Neuronal stem cell (in vitro differentiated cells): ENCODE results near the gene ZNF783.

Experiments
- DNase-seq: peaks from one replicate; pipeline ENCODE4 v3.0.0-alpha.2; 2013; ENCODE audit warnings: low spot score
- H2AFZ ChIP-seq: one replicate; pipeline ENCODE4 v1.6.1; 2013; ENCODE audit warnings: mild to moderate bottlenecking, low read length, inconsistent platforms
- H2AK5ac ChIP-seq: 2 replicates; pipeline ENCODE4 v1.6.1; 2013; ENCODE audit warnings: low read depth, mild to moderate bottlenecking, inconsistent platforms, low read length, moderate library complexity, mixed read lengths
- H2BK120ac ChIP-seq: 2 replicates; pipeline ENCODE4 v1.6.1; 2013; ENCODE audit warnings: low read depth, mild to moderate bottlenecking, inconsistent platforms, low read length, moderate library complexity, mixed read lengths
- H2BK12ac ChIP-seq: one replicate; pipeline ENCODE4 v1.6.1; 2013; ENCODE audit warnings: low read length, inconsistent platforms
- H2BK15ac ChIP-seq: 2 replicates; pipeline ENCODE4 v1.6.1; 2013; ENCODE audit warnings: mild to moderate bottlenecking, low read length, inconsistent platforms, mixed read lengths
- H2BK5ac ChIP-seq: one replicate; pipeline ENCODE4 v1.6.1; 2013; ENCODE audit warnings: inconsistent platforms, mild to moderate bottlenecking, low read length, moderate library complexity
- H3K14ac ChIP-seq: one replicate; pipeline ENCODE4 v1.6.1; 2013; ENCODE audit warnings: low read length, inconsistent platforms
- H3K18ac ChIP-seq: 2 replicates; pipeline ENCODE4 v1.6.1; 2013; ENCODE audit warnings: low read length, inconsistent platforms
- H3K23ac ChIP-seq: 2 replicates; pipeline ENCODE4 v1.6.1; 2013; ENCODE audit warnings: low read depth, mild to moderate bottlenecking, mixed read lengths, low read length, inconsistent platforms; ENCODE audit not compliant: poor library complexity
- H3K27ac ChIP-seq: replicated peaks from 3 replicates; pipeline ENCODE4 v1.5.1; 2013; ENCODE audit warnings: low read length, inconsistent platforms
- H3K27me3 ChIP-seq, 3 experiments: 2 replicates each; pipeline ENCODE4 v1.6.1; 2013; ENCODE audit warnings: low read length in 3 of 3, mild to moderate bottlenecking in 2 of 3, inconsistent platforms in 1 of 3, low read depth in 1 of 3, mixed read lengths in 1 of 3, moderate library complexity in 1 of 3; ENCODE audit not compliant: control insufficient read depth in 3 of 3, insufficient read depth in 3 of 3
- H3K36me3 ChIP-seq, 2 donors: replicated peaks in 1 of 2; 2 replicates each; pipeline ENCODE4 v1.6.1; 2013; ENCODE audit warnings: low read length in 2 of 2; ENCODE audit not compliant: control insufficient read depth in 2 of 2, insufficient read depth in 2 of 2
- H3K4ac ChIP-seq: 2 replicates; pipeline ENCODE4 v1.6.1; 2013; ENCODE audit warnings: inconsistent platforms, mild to moderate bottlenecking, low read length, moderate library complexity
- H3K4me1 ChIP-seq, 2 donors: 1 replicate in 1 of 2; 2 replicates in 1 of 2; pipeline ENCODE4 v1.6.1; 2013; ENCODE audit warnings: low read length in 2 of 2, low read depth in 1 of 2; ENCODE audit not compliant: control insufficient read depth in 2 of 2, insufficient read depth in 1 of 2
- H3K4me2 ChIP-seq: one replicate; pipeline ENCODE4 v1.6.1; 2013; ENCODE audit warnings: mild to moderate bottlenecking, low read length, inconsistent platforms; ENCODE audit not compliant: insufficient read depth, poor library complexity, severe bottlenecking
- H3K4me3 ChIP-seq, 2 donors: 2 replicates each; pipeline ENCODE4 v1.5.1; 2013; ENCODE audit warnings: low read length in 2 of 2, mild to moderate bottlenecking in 2 of 2, inconsistent platforms in 1 of 2, moderate library complexity in 1 of 2
- H3K79me1 ChIP-seq: one replicate; pipeline ENCODE4 v1.6.1; 2013; ENCODE audit warnings: low read depth, mild to moderate bottlenecking, inconsistent platforms, low read length, moderate library complexity
- H3K9ac ChIP-seq: one replicate; pipeline ENCODE4 v1.6.1; 2013; ENCODE audit warnings: mild to moderate bottlenecking, low read depth, low read length, inconsistent platforms; ENCODE audit not compliant: poor library complexity
- H3K9me3 ChIP-seq, 2 donors: replicated peaks in 1 of 2; 2 replicates each; pipeline versions ENCODE3 to v1.6.1; 2013; ENCODE audit warnings: low read length in 2 of 2, mild to moderate bottlenecking in 2 of 2, inconsistent platforms in 1 of 2, low read depth in 1 of 2, mixed read lengths in 1 of 2, moderate library complexity in 1 of 2; ENCODE audit not compliant: control insufficient read depth in 2 of 2, insufficient read depth in 1 of 2
- H4K8ac ChIP-seq: one replicate; pipeline ENCODE4 v1.6.1; 2013; ENCODE audit warnings: low read depth, mild to moderate bottlenecking, inconsistent platforms, low read length, moderate library complexity
- H4K91ac ChIP-seq: one replicate; pipeline ENCODE4 v1.6.1; 2013; ENCODE audit warnings: low read length, low read depth, mild to moderate bottlenecking, inconsistent platforms; ENCODE audit not compliant: poor library complexity
- WGBS, 2 donors: extraction: QIAGEN DNeasy Blood & Tissue Kit; methylation state at CpG; one replicate each; pipeline ENCODE4 v1.1.7; 2013; ENCODE audit warnings: missing lambda C conversion rate in 2 of 2, mixed read lengths in 1 of 2; ENCODE audit not compliant: insufficient read length in 2 of 2, insufficient replicate concordance in 1 of 2; ENCODE audit errors: extremely low coverage in 2 of 2; 5-methylcytosine and 5-hydroxymethylcytosine counted together

ZNF783 gene

GRCh38 chr7:149293946-149294633, 32.1 kb downstream of the ZNF783 start:
- no peak overlapping the region for H3K27ac ChIP-seq

GRCh38 chr7:149294634-149295480, 32.9 kb downstream of the ZNF783 start:
- no peak overlapping the region for H3K4me2 ChIP-seq
- no peak overlapping the region for H3K18ac ChIP-seq
- no peak overlapping the region for H2AK5ac ChIP-seq
- H2BK5ac ChIP-seq, result no peak overlapping the region
- peaks cover 0 to 2% of the 10 kb centered on the region in 2 donors for H3K36me3 ChIP-seq
- H4K8ac ChIP-seq, result no peak overlapping the region
- H3K14ac ChIP-seq, result no peak overlapping the region
- H3K4me1 ChIP-seq, result no peaks in the 10 kb centered on the region
- H2BK12ac ChIP-seq, result no peak overlapping the region
- H3K23ac ChIP-seq, result peak overlapping the region; percentile 75
- H3K9me3 ChIP-seq, result peaks cover 4 to 12% of the 10 kb centered on the region in 2 donors
- no peak overlapping the region for H3K27ac ChIP-seq
- H2BK15ac ChIP-seq, result no peak overlapping the region
- no peaks in the 10 kb centered on the region for H3K79me1 ChIP-seq
- peak overlapping the region in 1 of 2 donors; percentile 44 for H3K4me3 ChIP-seq
- no CpG with 5 or more reads among the region's 55 CpGs for WGBS, 2 donors
- no peaks in the 10 kb centered on the region for H3K27me3 ChIP-seq
- no peak for DNase-seq
- H3K4ac ChIP-seq, result no peak overlapping the region
- H4K91ac ChIP-seq, result no peak overlapping the region
- no peak overlapping the region for H2BK120ac ChIP-seq
- no peak overlapping the region for H3K9ac ChIP-seq
- H2AFZ ChIP-seq, result no peak overlapping the region

More at GRCh38 chr7:149293946-149294633, 32.1 kb downstream of the ZNF783 start:
- Histone ChIP-seq H3K23ac (peak overlapping the region; percentile 75), H3K79me1 (no peaks in the 10 kb centered on the region), H2BK12ac (no peak overlapping the region), H3K36me3 (peaks cover 0 to 4% of the 10 kb centered on the region in 2 donors), H3K4me1 (no peaks in the 10 kb centered on the region), H3K9me3 (peaks cover 4 to 11% of the 10 kb centered on the region in 2 donors), H3K9ac (no peak overlapping the region), H3K4me3 (no peak overlapping the region), H4K8ac (no peak overlapping the region), H2AFZ (no peak overlapping the region), H3K4ac (no peak overlapping the region), H2AK5ac (no peak overlapping the region), H2BK5ac (no peak overlapping the region), H4K91ac (no peak overlapping the region), H3K4me2 (no peak overlapping the region), H2BK15ac (no peak overlapping the region), H2BK120ac (no peak overlapping the region), H3K18ac (no peak overlapping the region), H3K27me3 (no peaks in the 10 kb centered on the region), H3K14ac (no peak overlapping the region)
- no peak for DNase-seq
- WGBS, 2 donors, result no CpG with 5 or more reads among the region's 15 CpGs

GRCh38 chr7:149295481-149295850, 33.5 kb downstream of the ZNF783 start:
- peaks cover 4 to 12% of the 10 kb centered on the region in 2 donors for H3K9me3 ChIP-seq
- H3K4ac ChIP-seq, result no peak overlapping the region
- H2BK5ac ChIP-seq, result no peak overlapping the region
- no peak overlapping the region for H3K9ac ChIP-seq
- DNase-seq, result no peak
- H2BK120ac ChIP-seq, result no peak overlapping the region
- no peak overlapping the region for H3K18ac ChIP-seq
- H3K36me3 ChIP-seq, result peaks cover 0 to 2% of the 10 kb centered on the region in 2 donors
- H3K27ac ChIP-seq, result no peak overlapping the region
- H2BK15ac ChIP-seq, result no peak overlapping the region
- H3K14ac ChIP-seq, result no peak overlapping the region
- WGBS, 2 donors, result no CpG with 5 or more reads among the region's 6 CpGs
- H4K91ac ChIP-seq, result no peak overlapping the region
- no peak overlapping the region for H3K4me2 ChIP-seq
- no peaks in the 10 kb centered on the region for H3K27me3 ChIP-seq
- no peak overlapping the region for H3K23ac ChIP-seq
- no peaks in the 10 kb centered on the region for H3K4me1 ChIP-seq
- H3K4me3 ChIP-seq, result no peak overlapping the region
- H3K79me1 ChIP-seq, result no peaks in the 10 kb centered on the region
- H2BK12ac ChIP-seq, result no peak overlapping the region
- H2AK5ac ChIP-seq, result no peak overlapping the region
- no peak overlapping the region for H2AFZ ChIP-seq
- no peak overlapping the region for H4K8ac ChIP-seq

- no peak overlapping the region for H2BK12ac ChIP-seq
- DNase-seq, result no peak
- H3K9me3 ChIP-seq, result peaks cover 4 to 12% of the 10 kb centered on the region in 2 donors
Measured at GRCh38 chr7:149296368-149296767, 34.4 kb downstream of the ZNF783 start.

More at GRCh38 chr7:149296368-149296767, 34.4 kb downstream of the ZNF783 start:
- H3K4me3 ChIP-seq, result no peak overlapping the region
- H3K9ac ChIP-seq, result no peak overlapping the region
- H2BK5ac ChIP-seq, result no peak overlapping the region
- no peak overlapping the region for H2AK5ac ChIP-seq
- H3K36me3 ChIP-seq, result peaks cover 0 to 2% of the 10 kb centered on the region in 2 donors
- H3K27me3 ChIP-seq, result no peaks in the 10 kb centered on the region
- no peak overlapping the region for H3K4me2 ChIP-seq
- H2AFZ ChIP-seq, result no peak overlapping the region
- H4K91ac ChIP-seq, result no peak overlapping the region
- WGBS, 2 donors, result no CpG with 5 or more reads among the region's 4 CpGs
- H2BK15ac ChIP-seq, result no peak overlapping the region
- H3K18ac ChIP-seq, result no peak overlapping the region
- H2BK120ac ChIP-seq, result no peak overlapping the region
- H3K4ac ChIP-seq, result no peak overlapping the region
- no peak overlapping the region for H3K23ac ChIP-seq
- no peak overlapping the region for H3K27ac ChIP-seq
- H4K8ac ChIP-seq, result no peak overlapping the region
- no peaks in the 10 kb centered on the region for H3K79me1 ChIP-seq
- no peak overlapping the region for H3K14ac ChIP-seq
- no peaks in the 10 kb centered on the region for H3K4me1 ChIP-seq
